ENCODE results near the gene GSPT1. TPM values are rescaled to one million over a fixed set of nuclear protein-coding genes. Genes with fewer than 3 reads are reported as not detected.

Gene GSPT1
- polyA plus RNA-seq, 2 of the 4 experiments (the other 2 are of a cell fraction) = 163 to 215 TPM

GRCh38 chr16:11903906-11904305, 11.8 kb downstream of the GSPT1 start (continued):
- TF ChIP-seq RCOR1 (IDR thresholded peaks at IDR 0.05; ENCODE audit: low read depth, low read length) = no peak
- TF ChIP-seq GATA3 (IDR thresholded peaks at IDR 0.05; ENCODE audit: borderline replicate concordance) = no peak
- no peak for TF ChIP-seq ATOH8 (CRISPR knock-in tag; IDR thresholded peaks at IDR 0.05; ENCODE audit: low read depth)

GRCh38 chr16:11901091-11901490, 14.7 kb downstream of the GSPT1 start:
- POLR2A ChIA-PET = no interaction called here
- TF ChIP-seq SMC3 (IDR thresholded peaks at IDR 0.05) = no peak
- no peak for TF ChIP-seq PBX3 (IDR thresholded peaks at IDR 0.05)
- no peak for TF ChIP-seq JUN (IDR thresholded peaks at IDR 0.05)
- TF ChIP-seq EP300 (IDR thresholded peaks at IDR 0.05) = no peak
- TF ChIP-seq HOXB5 (CRISPR knock-in tag; IDR thresholded peaks at IDR 0.05) = no peak
- no peak for TF ChIP-seq ATOH8 (CRISPR knock-in tag; IDR thresholded peaks at IDR 0.05; ENCODE audit: low read depth)
- TF ChIP-seq CBX8 (IDR thresholded peaks at IDR 0.05) = no peak
- no peak for TF ChIP-seq TP53 (CRISPR knock-in tag; IDR thresholded peaks at IDR 0.05)
- Histone ChIP-seq H3K4me3 (no peak overlapping the region), H3K9me3 (no peaks in the 10 kb centered on the region), H3K27ac (no peak overlapping the region), H3K4me1 (peaks cover 7% of the 10 kb centered on the region; the same call in 1 of the 3 replicates), H3K4me2 (no peak overlapping the region)
- DNase-seq (ENCODE audit: low read depth in 1 of 2, low spot score in 1 of 2) (no peak), FAIRE-seq (no peak), ATAC-seq (no peak)
- CTCF ChIA-PET = interaction anchor here (0.6 to 1.6 kb wide), 3 partner anchors 11 to 167 kb away, joined by 3 to 5 read pairs (median 3); partner anchors contain the start of gene GSPT1
- 64% methylated on average over 3 of the region's 3 CpGs for WGBS (ENCODE audit: missing lambda C conversion rate)

GRCh38 chr16:11896486-11897176, 19.1 kb downstream of the GSPT1 start:
- ATAC-seq (no peak), FAIRE-seq (no peak), DNase-seq (ENCODE audit: low read depth in 1 of 2, low spot score in 1 of 2) (no peak)
- Histone ChIP-seq H3K4me2 (no peak overlapping the region), H3K4me1 (peaks cover 7% of the 10 kb centered on the region; the same call in 1 of the 3 replicates), H3K27ac (no peak overlapping the region), H3K9me3 (no peaks in the 10 kb centered on the region), H3K4me3 (no peak overlapping the region)
- WGBS (ENCODE audit: missing lambda C conversion rate) = 81% methylated on average over 5 of the region's 5 CpGs
- POLR2A ChIA-PET = no interaction called here
- CTCF ChIA-PET = interaction anchor here (1.3 to 2.3 kb wide), 2 partner anchors 15 to 171 kb away, joined by 4 to 10 read pairs; no protein-coding TSS in a partner anchor
- no peak for TF ChIP-seq CBX8 (IDR thresholded peaks at IDR 0.05)
- no peak for TF ChIP-seq ESRRA (IDR thresholded peaks at IDR 0.05; ENCODE audit: borderline replicate concordance, low read length)
- no peak for TF ChIP-seq BCL3 (IDR thresholded peaks at IDR 0.05)
- no peak for TF ChIP-seq RCOR1 (IDR thresholded peaks at IDR 0.05; ENCODE audit: low read depth, low read length)
- no peak for TF ChIP-seq HOXB5 (CRISPR knock-in tag; IDR thresholded peaks at IDR 0.05)
- no peak for TF ChIP-seq TFCP2L1 (CRISPR knock-in tag; IDR thresholded peaks at IDR 0.05)
- no peak for TF ChIP-seq HOXB13 (CRISPR knock-in tag; IDR thresholded peaks at IDR 0.05; ENCODE audit: low read depth)
- TF ChIP-seq JUN (IDR thresholded peaks at IDR 0.05) = no peak
- TF ChIP-seq CHD2 (IDR thresholded peaks at IDR 0.05; ENCODE audit: low read length, partially characterized antibody) = no peak
- no peak for TF ChIP-seq RNF2 (IDR thresholded peaks at IDR 0.05; ENCODE audit: borderline replicate concordance, low read depth)
- TF ChIP-seq ELK1 (IDR thresholded peaks at IDR 0.05; ENCODE audit: low read depth, low read length) = no peak
- no peak for TF ChIP-seq CBX2 (IDR thresholded peaks at IDR 0.05; ENCODE audit: borderline replicate concordance, low read depth)
- no peak for TF ChIP-seq KDM5A (IDR thresholded peaks at IDR 0.05)
